ENCODE results near the gene GABBR2. TPM values are rescaled to one million over a fixed set of nuclear protein-coding genes. Genes with fewer than 3 reads are reported as not detected.

Gene GABBR2
- total RNA-seq, 1 donor from 2014 or later, result 0.74 TPM

GRCh38 chr9:98300611-98301010, 408.1 kb downstream of the GABBR2 start:
- peaks cover 1% of the 10 kb centered on the region for H3K27me3 Mint-ChIP-seq (ENCODE audit: low read depth)
- H3K4me3 Mint-ChIP-seq, result no peak overlapping the region
- H3K36me3 Mint-ChIP-seq, result no peaks in the 10 kb centered on the region
- H3K27ac Mint-ChIP-seq, result no peak overlapping the region
- no peak for DNase-seq (ENCODE audit: low spot score in 2 of 2, unreplicated experiment in 2 of 2)
- no peaks in the 10 kb centered on the region for H3K4me1 Mint-ChIP-seq
- TF ChIP-seq CTCF (IDR thresholded peaks at IDR 0.05; ENCODE audit: unreplicated experiment), result no peak
- H3K9me3 Mint-ChIP-seq, result no peaks in the 10 kb centered on the region

GRCh38 chr9:98298476-98298875, 410.3 kb downstream of the GABBR2 start:
- Mint-ChIP-seq H3K9me3 (no peaks in the 10 kb centered on the region), H3K27me3 (ENCODE audit: low read depth) (peaks cover 1% of the 10 kb centered on the region), H3K4me3 (no peak overlapping the region), H3K36me3 (no peaks in the 10 kb centered on the region), H3K4me1 (no peaks in the 10 kb centered on the region), H3K27ac (no peak overlapping the region)
- no peak for DNase-seq (ENCODE audit: low spot score in 2 of 2, unreplicated experiment in 2 of 2)
- no peak for TF ChIP-seq CTCF (IDR thresholded peaks at IDR 0.05; ENCODE audit: unreplicated experiment)

GRCh38 chr9:98295824-98296223, 412.9 kb downstream of the GABBR2 start:
- H3K27me3 Mint-ChIP-seq (ENCODE audit: low read depth), result peaks cover 4% of the 10 kb centered on the region
- no peak overlapping the region for H3K27ac Mint-ChIP-seq
- DNase-seq (ENCODE audit: low spot score in 2 of 2, unreplicated experiment in 2 of 2), result no peak
- no peaks in the 10 kb centered on the region for H3K36me3 Mint-ChIP-seq
- H3K4me1 Mint-ChIP-seq, result no peaks in the 10 kb centered on the region
- H3K4me3 Mint-ChIP-seq, result no peak overlapping the region
- no peaks in the 10 kb centered on the region for H3K9me3 Mint-ChIP-seq
- no peak for TF ChIP-seq CTCF (IDR thresholded peaks at IDR 0.05; ENCODE audit: unreplicated experiment)

- TF ChIP-seq CTCF (IDR thresholded peaks at IDR 0.05; ENCODE audit: unreplicated experiment), result no peak
- Mint-ChIP-seq H3K9me3 (no peaks in the 10 kb centered on the region), H3K27me3 (ENCODE audit: low read depth) (peaks cover 4% of the 10 kb centered on the region), H3K27ac (no peak overlapping the region), H3K36me3 (no peaks in the 10 kb centered on the region), H3K4me3 (no peak overlapping the region), H3K4me1 (no peaks in the 10 kb centered on the region)
- no peak for DNase-seq (ENCODE audit: low spot score in 2 of 2, unreplicated experiment in 2 of 2)
Observed at GRCh38 chr9:98291820-98292219, 416.9 kb downstream of the GABBR2 start.

GRCh38 chr9:98290411-98290810, 418.3 kb downstream of the GABBR2 start:
- Mint-ChIP-seq H3K27me3 (ENCODE audit: low read depth) (peaks cover 4% of the 10 kb centered on the region), H3K9me3 (no peaks in the 10 kb centered on the region), H3K27ac (no peak overlapping the region), H3K4me1 (no peaks in the 10 kb centered on the region), H3K36me3 (no peaks in the 10 kb centered on the region), H3K4me3 (no peak overlapping the region)
- TF ChIP-seq CTCF (IDR thresholded peaks at IDR 0.05; ENCODE audit: unreplicated experiment), result no peak
- no peak for DNase-seq (ENCODE audit: low spot score in 2 of 2, unreplicated experiment in 2 of 2)

GRCh38 chr9:98289614-98290201, 419.0 kb downstream of the GABBR2 start:
- no peaks in the 10 kb centered on the region for H3K4me1 Mint-ChIP-seq
- H3K36me3 Mint-ChIP-seq, result no peaks in the 10 kb centered on the region
- H3K4me3 Mint-ChIP-seq, result no peak overlapping the region
- no peaks in the 10 kb centered on the region for H3K9me3 Mint-ChIP-seq
- H3K27me3 Mint-ChIP-seq (ENCODE audit: low read depth), result peaks cover 4% of the 10 kb centered on the region
- DNase-seq (ENCODE audit: low spot score in 2 of 2, unreplicated experiment in 2 of 2), result no peak
- no peak overlapping the region for H3K27ac Mint-ChIP-seq
- TF ChIP-seq CTCF (IDR thresholded peaks at IDR 0.05; ENCODE audit: unreplicated experiment), result no peak

Data from mesothelial cell of epicardium (in vitro differentiated cells).